H9 (cell line): ENCODE measurements around the gene MAP2K2. TPM values are rescaled to one million over a fixed set of nuclear protein-coding genes. Genes with fewer than 3 reads are reported as not detected.

Experiments used
- DNase-seq: peaks from one replicate; pipeline ENCODE4 v3.0.0-alpha.2; 2017
- H2AFZ ChIP-seq: one replicate; pipeline ENCODE4 v1.6.1; 2013; ENCODE audit warnings: mild to moderate bottlenecking, low read length, control low read depth, moderate library complexity
- H2AK5ac ChIP-seq: 2 replicates; pipeline ENCODE4 v1.6.1; 2013; ENCODE audit warnings: low read length, control low read depth, mixed read lengths; ENCODE audit not compliant: insufficient read length
- H2BK120ac ChIP-seq: one replicate; pipeline ENCODE4 v1.6.1; 2013; ENCODE audit warnings: low read depth, mild to moderate bottlenecking, low read length, control low read depth, inconsistent platforms; ENCODE audit not compliant: poor library complexity, severe bottlenecking
- H2BK12ac ChIP-seq: 2 replicates; pipeline ENCODE4 v1.6.1; 2013; ENCODE audit warnings: low read length, control low read depth, mixed read lengths, low read depth; ENCODE audit not compliant: insufficient read length
- H2BK15ac ChIP-seq: 2 replicates; pipeline ENCODE4 v1.6.1; 2013; ENCODE audit warnings: low read depth, low read length, control low read depth
- H2BK20ac ChIP-seq: one replicate; pipeline ENCODE4 v1.6.1; 2013; ENCODE audit warnings: low read depth, mild to moderate bottlenecking, low read length, control low read depth, inconsistent platforms; ENCODE audit not compliant: poor library complexity, severe bottlenecking
- H2BK5ac ChIP-seq: 2 replicates; pipeline ENCODE4 v1.6.1; 2013; ENCODE audit warnings: low read length, control low read depth, mixed read lengths; ENCODE audit not compliant: insufficient read length
- H3K14ac ChIP-seq: 2 replicates; pipeline ENCODE4 v1.6.1; 2013; ENCODE audit warnings: low read length, control low read depth; ENCODE audit not compliant: insufficient read depth
- H3K18ac ChIP-seq: 2 replicates; pipeline ENCODE4 v1.6.1; 2013; ENCODE audit warnings: low read depth, mild to moderate bottlenecking, mixed read lengths, low read length, control low read depth; ENCODE audit not compliant: insufficient read length
- H3K23ac ChIP-seq: 2 replicates; pipeline ENCODE4 v1.6.1; 2013; ENCODE audit warnings: low read length, control low read depth, mixed read lengths, low read depth; ENCODE audit not compliant: insufficient read length
- H3K23me2 ChIP-seq: 2 replicates; pipeline ENCODE4 v1.6.1; 2013; ENCODE audit warnings: low read depth, mild to moderate bottlenecking, mixed read lengths, low read length, control low read depth; ENCODE audit not compliant: insufficient read length, poor library complexity, severe bottlenecking
- H3K27ac ChIP-seq: 2 replicates; pipeline ENCODE4 v1.5.1; 2013; ENCODE audit warnings: low read length, control low read depth, mixed read lengths, low read depth; ENCODE audit not compliant: insufficient read length
- H3K27me3 ChIP-seq: 2 replicates; pipeline ENCODE4 v1.6.1; 2013; ENCODE audit warnings: low read length, control low read depth, inconsistent platforms; ENCODE audit not compliant: insufficient read depth
- H3K4ac ChIP-seq: 2 replicates; pipeline ENCODE4 v1.6.1; 2013; ENCODE audit warnings: low read depth, mild to moderate bottlenecking, control low read depth, inconsistent platforms, low read length, moderate library complexity
- H3K4me1 ChIP-seq: 2 replicates; pipeline ENCODE4 v1.6.1; 2013; ENCODE audit warnings: low read length, control low read depth, inconsistent platforms; ENCODE audit not compliant: insufficient read depth
- H3K4me2 ChIP-seq: 2 replicates; pipeline ENCODE4 v1.6.1; 2013; ENCODE audit warnings: low read length, control low read depth, mixed read lengths; ENCODE audit not compliant: insufficient read length, insufficient read depth
- H3K56ac ChIP-seq: 2 replicates; pipeline ENCODE4 v1.6.1; 2013; ENCODE audit warnings: low read depth, mild to moderate bottlenecking, mixed read lengths, low read length, control low read depth; ENCODE audit not compliant: insufficient read length
- H3K79me1 ChIP-seq: 2 replicates; pipeline ENCODE4 v1.6.1; 2013; ENCODE audit warnings: low read depth, mild to moderate bottlenecking, moderate library complexity, low read length, control low read depth, inconsistent platforms; ENCODE audit not compliant: insufficient read depth, poor library complexity, severe bottlenecking
- H3K79me2 ChIP-seq: 2 replicates; pipeline ENCODE4 v1.6.1; 2013; ENCODE audit warnings: low read length, control low read depth, inconsistent platforms; ENCODE audit not compliant: insufficient read depth
- H3K9ac ChIP-seq: 2 replicates; pipeline ENCODE4 v1.6.1; 2013; ENCODE audit warnings: low read length, control low read depth, mixed read lengths; ENCODE audit not compliant: insufficient read length; ENCODE audit errors: extremely low read depth
- H3K9me3 ChIP-seq: one replicate; pipeline ENCODE4 v1.6.1; 2013; ENCODE audit warnings: low read depth, low read length, inconsistent platforms; ENCODE audit not compliant: control insufficient read depth
- H3T11ph ChIP-seq: one replicate; pipeline ENCODE4 v1.6.1; 2013; ENCODE audit warnings: mild to moderate bottlenecking, low read length, control low read depth, inconsistent platforms
- H4K20me1 ChIP-seq: one replicate; pipeline ENCODE4 v1.6.1; 2013; ENCODE audit not compliant: control insufficient read depth, insufficient read length, insufficient read depth
- H4K5ac ChIP-seq: 2 replicates; pipeline ENCODE4 v1.6.1; 2013; ENCODE audit warnings: low read depth, mild to moderate bottlenecking, mixed read lengths, low read length, control low read depth; ENCODE audit not compliant: insufficient read length
- H4K8ac ChIP-seq: replicated peaks from 2 replicates; pipeline ENCODE4 v1.6.1; 2013; ENCODE audit warnings: low read length, control low read depth, mixed read lengths, low read depth; ENCODE audit not compliant: insufficient read length
- H4K91ac ChIP-seq: 2 replicates; pipeline ENCODE4 v1.6.1; 2013; ENCODE audit warnings: low read depth, mild to moderate bottlenecking, moderate library complexity, mixed read lengths, low read length, control low read depth; ENCODE audit not compliant: insufficient read length
- H3K27ac Mint-ChIP-seq, 3 experiments: 2 replicates in 2 of 3; 3 replicates in 1 of 3; pipeline ENCODE4 v1.8.0; 2020 to 2021; ENCODE audit warnings: mixed read lengths in 3 of 3, mild to moderate bottlenecking in 1 of 3, moderate library complexity in 1 of 3
- H3K27me3 Mint-ChIP-seq: 2 replicates; pipeline ENCODE4 v1.8.0; 2021; ENCODE audit warnings: low read depth, mild to moderate bottlenecking, moderate library complexity, mixed read lengths
- H3K36me3 Mint-ChIP-seq, 3 experiments: 2 replicates in 2 of 3; 3 replicates in 1 of 3; pipeline ENCODE4 v1.8.0; 2020 to 2021; ENCODE audit warnings: low read depth in 3 of 3, mixed read lengths in 3 of 3; ENCODE audit not compliant: insufficient read depth in 1 of 3
- H3K4me1 Mint-ChIP-seq, 2 experiments: 2 replicates each; pipeline ENCODE4 v1.8.0; 2020; ENCODE audit warnings: mixed read lengths in 2 of 2
- H3K4me3 Mint-ChIP-seq, 2 experiments: 2 replicates in 1 of 2; 3 replicates in 1 of 2; pipeline ENCODE4 v1.8.0; 2020 to 2021; ENCODE audit warnings: mild to moderate bottlenecking in 2 of 2, mixed read lengths in 2 of 2, moderate library complexity in 1 of 2
- H3K9me3 Mint-ChIP-seq, 2 experiments: 2 replicates in 1 of 2; 3 replicates in 1 of 2; pipeline ENCODE4 v1.8.0; 2020; ENCODE audit warnings: mild to moderate bottlenecking in 2 of 2, mixed read lengths in 2 of 2, moderate library complexity in 1 of 2
- CTCF ChIP-seq: fragments of 200-600 bp; sonication (generic); conservative IDR thresholded peaks from 3 replicates; pipeline ENCODE4 v1.8.0; 2021; ENCODE audit warnings: antibody characterized with exemption, mild to moderate bottlenecking
- WGBS: extraction: QIAGEN DNeasy Blood & Tissue Kit; methylation state at CpG from one replicate; pipeline ENCODE4 v1.1.7; 2013; ENCODE audit warnings: missing lambda C conversion rate, low lambda C conversion rate, mixed read lengths; ENCODE audit not compliant: insufficient read length; ENCODE audit errors: extremely low coverage; 5-methylcytosine and 5-hydroxymethylcytosine counted together
- total RNA-seq: library from RNA; stranded (reverse); gene quantifications from 2 replicates; pipeline ENCODE4 v1.2.1, GENCODE V29; 2021

The MAP2K2 gene
- total RNA-seq, 1 experiment from 2014 or later: 167 TPM

GRCh38 chr19:4080473-4080872, 43.4 kb downstream of the MAP2K2 start:
- H3K4me2 ChIP-seq: no peak overlapping the region
- H3K4me1 Mint-ChIP-seq: peaks cover 8 to 23% of the 10 kb centered on the region in 2 experiments
- no peak for TF ChIP-seq CTCF

More at GRCh38 chr19:4080473-4080872, 43.4 kb downstream of the MAP2K2 start:
- H3K9ac ChIP-seq: no peak overlapping the region
- no peaks in the 10 kb centered on the region for H3K79me1 ChIP-seq
- no CpG with 5 or more reads among the region's 6 CpGs for WGBS
- H3K9me3 ChIP-seq: no peaks in the 10 kb centered on the region
- H2BK12ac ChIP-seq: no peak overlapping the region
- H3K27me3 ChIP-seq: no peaks in the 10 kb centered on the region
- no peak overlapping the region for H3K18ac ChIP-seq
- H3K9me3 Mint-ChIP-seq: no peaks in the 10 kb centered on the region; a peak in 1 of 5 replicates
- no peak overlapping the region for H2BK20ac ChIP-seq
- H3K79me2 ChIP-seq: no peaks in the 10 kb centered on the region
- H2AK5ac ChIP-seq: no peak overlapping the region
- no peak overlapping the region for H3K23ac ChIP-seq
- peaks cover 4% of the 10 kb centered on the region for H3K23me2 ChIP-seq
- H2BK120ac ChIP-seq: no peak overlapping the region
- no peak overlapping the region for H3K27ac Mint-ChIP-seq
- H3K4ac ChIP-seq: no peak overlapping the region
- H2AFZ ChIP-seq: no peak overlapping the region
- H3K27me3 Mint-ChIP-seq: peaks cover 3% of the 10 kb centered on the region
- H2BK15ac ChIP-seq: no peak overlapping the region
- no peak overlapping the region for H3K56ac ChIP-seq
- no peak overlapping the region for H3T11ph ChIP-seq
- no peak overlapping the region for H4K91ac ChIP-seq
- H3K4me3 Mint-ChIP-seq: no peak overlapping the region
- no peak overlapping the region for H2BK5ac ChIP-seq
- H3K27ac ChIP-seq: no peak overlapping the region
- H3K36me3 Mint-ChIP-seq: no peaks in the 10 kb centered on the region
- H4K20me1 ChIP-seq: no peaks in the 10 kb centered on the region
- H4K5ac ChIP-seq: no peak overlapping the region
- no peak for DNase-seq
- no peak overlapping the region for H3K14ac ChIP-seq
- H4K8ac ChIP-seq: no peak overlapping the region
- H3K4me1 ChIP-seq: peaks cover 5% of the 10 kb centered on the region; the same call in 1 of the 2 replicates
